Keratinocyte (primary cell): ENCODE measurements around the gene PLEKHM1. TPM values are rescaled to one million over a fixed set of nuclear protein-coding genes. Genes with fewer than 3 reads are reported as not detected.

Experiments
- DNase-seq: peaks from one replicate; pipeline ENCODE4 v3.0.0-alpha.2; 2011; ENCODE audit warnings: low read depth, missing footprints, low spot score
- FAIRE-seq: peaks from 2 replicates; lab custom pipeline; 2011; peaks lifted over from hg19 to GRCh38; lab: Jason Lieb, UNC
- H2AFZ ChIP-seq: 2 replicates; pipeline ENCODE4 v1.6.0; 2012; ENCODE audit warnings: low read length, control low read depth, inconsistent platforms; ENCODE audit not compliant: control insufficient read depth
- H3K27ac ChIP-seq: 2 replicates; pipeline ENCODE4 v1.5.1; 2011; ENCODE audit warnings: low read length; ENCODE audit not compliant: control insufficient read depth, insufficient read depth
- H3K27me3 ChIP-seq: 3 replicates; pipeline ENCODE4 v1.6.0; 2011; ENCODE audit warnings: low read length; ENCODE audit not compliant: control insufficient read depth, insufficient read depth; ENCODE audit errors: extremely low read depth
- H3K36me3 ChIP-seq, 2 experiments: 2 replicates in 1 of 2; 3 replicates in 1 of 2; pipeline ENCODE4 v1.5.1; 2011; ENCODE audit warnings: low read length in 2 of 2, mild to moderate bottlenecking in 1 of 2; ENCODE audit not compliant: control insufficient read depth in 2 of 2, insufficient read depth in 2 of 2; ENCODE audit errors: extremely low read depth in 1 of 2
- H3K4me1 ChIP-seq: 3 replicates; pipeline ENCODE4 v1.5.1; 2011; ENCODE audit warnings: low read length; ENCODE audit not compliant: control insufficient read depth, insufficient read depth; ENCODE audit errors: extremely low read depth
- H3K4me2 ChIP-seq: 3 replicates; pipeline ENCODE4 v1.6.0; 2011; ENCODE audit warnings: low read depth, low read length; ENCODE audit not compliant: control insufficient read depth, insufficient read depth; ENCODE audit errors: extremely low read depth
- H3K4me3 ChIP-seq, 3 experiments: fragments of 200-600 bp in 1 of 3; sonication (generic) in 1 of 3; 2 replicates in 2 of 3; 3 replicates in 1 of 3; pipeline ENCODE4 v1.5.1; 2011 to 2016; ENCODE audit warnings: low read length in 3 of 3, mild to moderate bottlenecking in 3 of 3, control low read depth in 2 of 3, inconsistent platforms in 1 of 3, low read depth in 1 of 3, mixed read lengths in 1 of 3, mixed run types in 1 of 3, moderate library complexity in 1 of 3; ENCODE audit not compliant: control insufficient read depth in 2 of 3, insufficient read depth in 2 of 3; ENCODE audit errors: extremely low read depth in 1 of 3
- H3K79me2 ChIP-seq: 2 replicates; pipeline ENCODE4 v1.6.0; 2012; ENCODE audit warnings: low read length; ENCODE audit not compliant: control insufficient read depth, insufficient read depth
- H3K9ac ChIP-seq: 3 replicates; pipeline ENCODE4 v1.6.0; 2011; ENCODE audit warnings: low read length; ENCODE audit not compliant: control insufficient read depth, insufficient read depth; ENCODE audit errors: extremely low read depth
- H3K9me1 ChIP-seq: 3 replicates; pipeline ENCODE4 v1.6.0; 2011; ENCODE audit warnings: low read length; ENCODE audit not compliant: control insufficient read depth, insufficient read depth; ENCODE audit errors: extremely low read depth
- H3K9me3 ChIP-seq: 2 replicates; pipeline ENCODE4 v1.5.1; 2012; ENCODE audit warnings: low read depth, low read length; ENCODE audit not compliant: control insufficient read depth
- H4K20me1 ChIP-seq: 3 replicates; pipeline ENCODE4 v1.6.0; 2011; ENCODE audit warnings: low read length; ENCODE audit not compliant: control insufficient read depth, insufficient read depth; ENCODE audit errors: extremely low read depth
- CTCF ChIP-seq, 3 experiments: IDR thresholded peaks in 1 of 3; conservative IDR thresholded peaks in 1 of 3; optimal IDR thresholded peaks in 1 of 3; 2 replicates in 2 of 3; 3 replicates in 1 of 3; pipeline versions ENCODE3 to v1.5.1; 2011; ENCODE audit warnings: low read length in 3 of 3, mild to moderate bottlenecking in 3 of 3, moderate library complexity in 2 of 3, control low read depth in 1 of 3, inconsistent platforms in 1 of 3; ENCODE audit not compliant: insufficient read depth in 2 of 3; ENCODE audit errors: extremely low read depth in 1 of 3
- EZH2 ChIP-seq: IDR thresholded peaks from one replicate; pipeline ENCODE4 v1.6.1; 2012; ENCODE audit warnings: inconsistent platforms, mild to moderate bottlenecking, low read length, moderate library complexity
- dilution Hi-C: fragments of 300-500 bp; cut with MboI; formaldehyde crosslinking; loops from one replicate; pipeline ENCODE4 v1.7.0; 2020; ENCODE audit warnings: low sequenced_read_pairs; ENCODE audit not compliant: extremely low pct_ligation_motif_present
- polyA plus RNA-seq, 5 experiments: library from polyadenylated mRNA; depleted of rRNA in 3 of 5; stranded (reverse) in 3 of 5; stranded (forward) in 1 of 5; unstranded in 1 of 5; fragments of >200 nt; gene quantifications; 1 replicate in 1 of 5; 2 replicates in 3 of 5; 3 replicates in 1 of 5; pipeline versions ENCODE4 v1.2.1 to v1.2.3, GENCODE V29; 2011 to 2012; ENCODE audit warnings: missing spikeins in 2 of 5, low read depth in 1 of 5, low replicate concordance in 1 of 5

The PLEKHM1 gene
- polyA plus RNA-seq, 1 donor (not counting 4 experiments of a cell fraction or from before 2014, with no cell fraction given): 33.0 TPM

DNA sequence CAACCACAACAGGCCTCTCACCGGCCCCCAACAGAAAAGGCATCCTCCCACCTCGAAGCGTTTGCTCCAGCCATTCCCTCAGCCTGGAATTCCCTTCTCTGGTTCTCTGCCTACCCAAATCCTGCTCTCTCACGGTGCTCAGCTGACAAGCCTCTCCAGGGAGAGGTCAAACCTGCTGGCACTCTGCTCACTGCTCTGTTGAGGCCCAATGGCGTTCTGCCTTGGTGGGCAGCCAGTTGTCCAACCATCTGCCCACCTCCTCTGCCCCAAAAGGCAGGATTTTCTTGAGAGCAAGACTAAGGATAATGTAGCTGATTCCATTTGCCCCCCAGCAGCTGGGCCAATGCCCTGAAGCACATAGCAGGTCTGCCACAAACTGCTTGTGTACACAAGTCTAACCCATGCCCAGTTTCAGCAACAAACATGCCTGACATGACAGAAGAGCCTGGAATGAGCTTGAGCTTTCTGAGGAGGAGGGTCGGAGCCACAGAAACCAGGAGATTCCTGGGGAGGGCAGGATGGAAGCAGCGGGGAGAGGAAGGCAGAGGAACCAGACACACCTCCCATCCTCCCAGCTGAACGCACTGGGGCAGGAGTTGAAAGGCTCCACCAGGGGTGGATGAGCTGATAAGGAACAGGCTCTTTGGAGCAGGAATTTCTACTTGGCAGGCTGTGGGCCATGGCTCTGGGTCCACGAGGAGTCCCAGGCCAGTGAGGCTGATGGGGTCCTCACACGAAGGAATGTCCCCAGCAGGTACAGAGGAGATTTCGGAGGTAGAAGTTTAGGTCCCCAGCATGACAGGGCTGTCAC lies 81.7 kb downstream of the PLEKHM1 start:
- Histone ChIP-seq H3K9ac (no peak overlapping the region), H3K4me1 (no peaks in the 10 kb centered on the region), H2AFZ (no peak overlapping the region), H4K20me1 (peaks cover 2% of the 10 kb centered on the region), H3K9me3 (no peaks in the 10 kb centered on the region), H3K36me3 (peaks cover 7 to 20% of the 10 kb centered on the region in 2 experiments), H3K4me2 (no peak overlapping the region), H3K79me2 (peaks cover 3% of the 10 kb centered on the region), H3K27me3 (no peaks in the 10 kb centered on the region), H3K27ac (no peak overlapping the region), H3K9me1 (no peaks in the 10 kb centered on the region), H3K4me3 (no peak overlapping the region)
- dilution Hi-C loops: no loop called here
- peak; percentile 34 for FAIRE-seq
- DNase-seq: no peak
- no peak for TF ChIP-seq CTCF (optimal IDR thresholded peaks at IDR 0.05 in 1 of 3, IDR thresholded peaks at IDR 0.05 in 1 of 3, conservative IDR thresholded peaks at IDR 0.05 in 1 of 3; ENCODE audit: extremely low read depth in 1 of 3, insufficient read depth in 2 of 3, low read length in 3 of 3)
- no peak for TF ChIP-seq EZH2

GRCh38 chr17:45406107-45406506 lies 84.4 kb downstream of the PLEKHM1 start:
- FAIRE-seq: no peak
- H3K27me3 ChIP-seq: no peaks in the 10 kb centered on the region
- no peaks in the 10 kb centered on the region for H3K9me3 ChIP-seq
- no peak overlapping the region for H2AFZ ChIP-seq
- no peak for DNase-seq
- H3K4me1 ChIP-seq: no peaks in the 10 kb centered on the region
- H3K9ac ChIP-seq: no peak overlapping the region
- H3K9me1 ChIP-seq: no peaks in the 10 kb centered on the region
- no peak overlapping the region for H3K4me2 ChIP-seq
- no peak overlapping the region for H3K4me3 ChIP-seq
- H3K27ac ChIP-seq: no peak overlapping the region
- peaks cover 18 to 42% of the 10 kb centered on the region in 2 experiments for H3K36me3 ChIP-seq
- H4K20me1 ChIP-seq: peaks cover 2% of the 10 kb centered on the region
- no peak for TF ChIP-seq CTCF (optimal IDR thresholded peaks at IDR 0.05 in 1 of 3, IDR thresholded peaks at IDR 0.05 in 1 of 3, conservative IDR thresholded peaks at IDR 0.05 in 1 of 3; ENCODE audit: extremely low read depth in 1 of 3, insufficient read depth in 2 of 3, low read length in 3 of 3)
- no peak for TF ChIP-seq EZH2
- dilution Hi-C loops: no loop called here
- no peaks in the 10 kb centered on the region for H3K79me2 ChIP-seq
